Measurements from ENCODE around the gene ZGRF1.

ZGRF1 gene

DNA sequence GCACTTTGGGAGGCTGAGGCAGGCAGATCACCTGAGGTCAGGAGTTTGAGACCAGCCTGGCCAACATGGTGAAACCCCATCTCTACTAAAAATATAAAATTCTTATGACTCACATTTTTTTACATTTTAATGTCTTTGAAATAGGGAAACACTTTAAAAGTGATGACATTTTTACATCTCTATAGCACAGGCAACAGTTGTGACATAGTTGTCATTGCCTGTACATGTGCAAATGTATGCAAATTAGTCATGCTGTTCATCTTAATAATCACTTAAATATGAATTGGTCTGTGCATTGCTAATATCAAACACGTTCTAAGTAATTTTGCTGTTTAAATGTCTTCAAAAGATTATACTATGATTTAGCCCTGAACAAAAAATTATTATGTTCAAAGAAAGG lies 41.7 kb downstream of the ZGRF1 start:
- TF ChIP-seq POLR2AphosphoS5 (IDR thresholded peaks at IDR 0.05; ENCODE audit: low read depth), result no peak
- TF ChIP-seq SPI1 (IDR thresholded peaks at IDR 0.05; ENCODE audit: borderline replicate concordance, low read depth), result no peak
- TF ChIP-seq, protein P1, sequence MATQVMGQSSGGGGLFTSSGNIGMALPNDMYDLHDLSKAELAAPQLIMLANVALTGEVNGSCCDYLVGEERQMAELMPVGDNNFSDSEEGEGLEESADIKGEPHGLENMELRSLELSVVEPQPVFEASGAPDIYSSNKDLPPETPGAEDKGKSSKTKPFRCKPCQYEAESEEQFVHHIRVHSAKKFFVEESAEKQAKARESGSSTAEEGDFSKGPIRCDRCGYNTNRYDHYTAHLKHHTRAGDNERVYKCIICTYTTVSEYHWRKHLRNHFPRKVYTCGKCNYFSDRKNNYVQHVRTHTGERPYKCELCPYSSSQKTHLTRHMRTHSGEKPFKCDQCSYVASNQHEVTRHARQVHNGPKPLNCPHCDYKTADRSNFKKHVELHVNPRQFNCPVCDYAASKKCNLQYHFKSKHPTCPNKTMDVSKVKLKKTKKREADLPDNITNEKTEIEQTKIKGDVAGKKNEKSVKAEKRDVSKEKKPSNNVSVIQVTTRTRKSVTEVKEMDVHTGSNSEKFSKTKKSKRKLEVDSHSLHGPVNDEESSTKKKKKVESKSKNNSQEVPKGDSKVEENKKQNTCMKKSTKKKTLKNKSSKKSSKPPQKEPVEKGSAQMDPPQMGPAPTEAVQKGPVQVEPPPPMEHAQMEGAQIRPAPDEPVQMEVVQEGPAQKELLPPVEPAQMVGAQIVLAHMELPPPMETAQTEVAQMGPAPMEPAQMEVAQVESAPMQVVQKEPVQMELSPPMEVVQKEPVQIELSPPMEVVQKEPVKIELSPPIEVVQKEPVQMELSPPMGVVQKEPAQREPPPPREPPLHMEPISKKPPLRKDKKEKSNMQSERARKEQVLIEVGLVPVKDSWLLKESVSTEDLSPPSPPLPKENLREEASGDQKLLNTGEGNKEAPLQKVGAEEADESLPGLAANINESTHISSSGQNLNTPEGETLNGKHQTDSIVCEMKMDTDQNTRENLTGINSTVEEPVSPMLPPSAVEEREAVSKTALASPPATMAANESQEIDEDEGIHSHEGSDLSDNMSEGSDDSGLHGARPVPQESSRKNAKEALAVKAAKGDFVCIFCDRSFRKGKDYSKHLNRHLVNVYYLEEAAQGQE (IDR thresholded peaks at IDR 0.05; ENCODE audit: insufficient replicate concordance, low read depth), result no peak
- TF ChIP-seq, protein P2, sequence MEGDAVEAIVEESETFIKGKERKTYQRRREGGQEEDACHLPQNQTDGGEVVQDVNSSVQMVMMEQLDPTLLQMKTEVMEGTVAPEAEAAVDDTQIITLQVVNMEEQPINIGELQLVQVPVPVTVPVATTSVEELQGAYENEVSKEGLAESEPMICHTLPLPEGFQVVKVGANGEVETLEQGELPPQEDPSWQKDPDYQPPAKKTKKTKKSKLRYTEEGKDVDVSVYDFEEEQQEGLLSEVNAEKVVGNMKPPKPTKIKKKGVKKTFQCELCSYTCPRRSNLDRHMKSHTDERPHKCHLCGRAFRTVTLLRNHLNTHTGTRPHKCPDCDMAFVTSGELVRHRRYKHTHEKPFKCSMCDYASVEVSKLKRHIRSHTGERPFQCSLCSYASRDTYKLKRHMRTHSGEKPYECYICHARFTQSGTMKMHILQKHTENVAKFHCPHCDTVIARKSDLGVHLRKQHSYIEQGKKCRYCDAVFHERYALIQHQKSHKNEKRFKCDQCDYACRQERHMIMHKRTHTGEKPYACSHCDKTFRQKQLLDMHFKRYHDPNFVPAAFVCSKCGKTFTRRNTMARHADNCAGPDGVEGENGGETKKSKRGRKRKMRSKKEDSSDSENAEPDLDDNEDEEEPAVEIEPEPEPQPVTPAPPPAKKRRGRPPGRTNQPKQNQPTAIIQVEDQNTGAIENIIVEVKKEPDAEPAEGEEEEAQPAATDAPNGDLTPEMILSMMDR (IDR thresholded peaks at IDR 0.05; ENCODE audit: insufficient read depth, low read length), result no peak
- no peak for TF ChIP-seq GABPA (IDR thresholded peaks at IDR 0.05; ENCODE audit: low read depth)
- Histone ChIP-seq H3K27me3 (ENCODE audit: insufficient read depth, poor library complexity, severe bottlenecking) (no peaks in the 10 kb centered on the region), H3K4me3 (replicated peaks; ENCODE audit: insufficient read depth, low read length) (no peak overlapping the region), H3K27ac (replicated peaks) (no peak overlapping the region)
- DNase-seq (ENCODE audit: low read depth in 1 of 2, low spot score in 1 of 2), result no peak

DNA sequence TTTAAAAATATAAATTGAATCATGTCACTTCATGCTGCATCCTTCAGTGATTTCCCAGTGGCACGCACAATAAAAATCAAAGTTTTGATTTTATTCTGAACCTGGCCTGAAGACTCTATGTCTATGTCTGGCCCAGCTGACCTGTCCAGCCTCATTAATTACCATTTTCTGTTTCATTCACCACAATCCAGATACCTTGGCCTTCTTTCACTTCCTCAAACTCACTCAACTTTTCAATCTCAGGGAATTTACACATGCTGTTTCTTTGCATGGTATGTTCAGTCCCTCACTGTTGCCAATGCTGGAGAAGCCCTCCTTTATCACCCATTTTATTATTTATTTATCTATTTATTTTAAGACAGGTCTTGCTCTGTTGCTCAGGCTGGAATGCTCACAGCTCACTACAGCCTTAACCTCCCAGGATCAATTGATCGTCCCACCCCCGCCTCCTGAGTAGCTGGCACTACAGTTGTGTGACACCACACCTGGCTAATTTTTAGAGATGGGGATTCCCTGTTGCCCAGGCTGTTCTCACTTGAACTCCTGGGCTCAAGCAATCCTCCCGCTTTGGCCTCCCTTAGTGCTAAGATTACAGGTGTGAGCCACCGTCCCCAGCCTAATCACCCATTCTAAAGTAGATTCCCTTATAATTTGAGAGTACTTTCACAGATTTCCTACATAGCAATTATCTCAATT lies 43.1 kb downstream of the ZGRF1 start:
- no peak for DNase-seq (ENCODE audit: low read depth in 1 of 2, low spot score in 1 of 2)
- no peak overlapping the region for H3K4me3 ChIP-seq (replicated peaks; ENCODE audit: insufficient read depth, low read length)
- H3K27ac ChIP-seq (replicated peaks), result no peak overlapping the region
- TF ChIP-seq, protein P1 (IDR thresholded peaks at IDR 0.05; ENCODE audit: insufficient replicate concordance, low read depth), result no peak
- no peak for TF ChIP-seq POLR2AphosphoS5 (IDR thresholded peaks at IDR 0.05; ENCODE audit: low read depth)
- H3K27me3 ChIP-seq (ENCODE audit: insufficient read depth, poor library complexity, severe bottlenecking), result no peaks in the 10 kb centered on the region

DNA sequence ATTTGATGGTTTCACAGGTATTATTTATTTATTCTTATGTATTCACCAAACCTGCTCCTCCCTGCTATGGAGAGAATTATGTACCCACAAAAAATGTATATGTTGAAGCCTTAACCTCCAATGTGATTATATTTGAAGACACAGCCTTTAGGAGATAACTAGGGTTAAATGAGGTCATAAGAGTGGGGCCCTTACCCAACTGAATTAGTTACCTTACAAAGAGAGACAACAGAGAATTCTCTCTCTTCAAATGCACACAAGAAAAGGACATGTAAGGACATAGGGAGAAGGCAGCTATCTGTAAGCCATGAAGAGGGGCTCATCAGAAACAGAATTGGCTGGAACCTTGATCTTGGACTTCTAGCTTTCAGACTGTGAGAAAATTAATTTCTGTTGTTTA lies 44.0 kb downstream of the ZGRF1 start:
- Histone ChIP-seq H3K27ac (replicated peaks) (no peak overlapping the region), H3K27me3 (ENCODE audit: insufficient read depth, poor library complexity, severe bottlenecking) (no peaks in the 10 kb centered on the region), H3K4me3 (replicated peaks; ENCODE audit: insufficient read depth, low read length) (no peak overlapping the region)
- no peak for TF ChIP-seq GABPA (IDR thresholded peaks at IDR 0.05; ENCODE audit: low read depth)
- no peak for DNase-seq (ENCODE audit: low read depth in 1 of 2, low spot score in 1 of 2)

DNA sequence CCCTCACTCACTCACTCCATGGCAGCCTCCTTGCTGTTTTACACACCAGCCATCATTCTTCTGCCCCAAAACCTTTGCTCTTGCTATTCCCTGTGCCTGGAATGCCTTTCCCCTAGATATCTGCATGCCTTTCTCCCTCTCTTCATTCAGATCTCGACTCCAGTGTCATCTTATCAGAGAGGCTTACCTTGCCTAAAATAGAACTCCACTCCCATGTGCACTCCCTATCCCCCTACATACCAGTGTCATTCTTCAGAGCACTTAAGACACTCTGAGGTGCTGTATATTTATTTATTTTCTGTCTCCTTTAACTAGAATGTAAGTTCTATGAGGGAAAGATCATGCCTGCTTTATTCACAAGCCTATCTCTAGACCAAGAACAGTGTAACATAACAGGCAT lies 45.1 kb downstream of the ZGRF1 start:
- Histone ChIP-seq H3K27me3 (ENCODE audit: insufficient read depth, poor library complexity, severe bottlenecking) (no peaks in the 10 kb centered on the region), H3K4me3 (replicated peaks; ENCODE audit: insufficient read depth, low read length) (no peak overlapping the region), H3K27ac (replicated peaks) (no peak overlapping the region)
- DNase-seq (ENCODE audit: low read depth in 1 of 2, low spot score in 1 of 2), result no peak
- TF ChIP-seq, protein P2 (IDR thresholded peaks at IDR 0.05; ENCODE audit: insufficient read depth, low read length), result no peak
- TF ChIP-seq SPI1 (IDR thresholded peaks at IDR 0.05; ENCODE audit: borderline replicate concordance, low read depth), result no peak
- TF ChIP-seq GABPA (IDR thresholded peaks at IDR 0.05; ENCODE audit: low read depth), result no peak
- TF ChIP-seq, protein P1 (IDR thresholded peaks at IDR 0.05; ENCODE audit: insufficient replicate concordance, low read depth), result no peak
- no peak for TF ChIP-seq POLR2AphosphoS5 (IDR thresholded peaks at IDR 0.05; ENCODE audit: low read depth)

All from HL-60 (cell line).